Measurements from ENCODE around the gene MAGI2.

- TF ChIP-seq CTCF (conservative IDR thresholded peaks at IDR 0.05; ENCODE audit: low read length) (no peak), EZH2phosphoT487 (IDR thresholded peaks at IDR 0.05; ENCODE audit: borderline replicate concordance, low read depth, low read length) (no peak)
Measured at GRCh38 chr7:78118470-78118869, 1335.0 kb downstream of the MAGI2 start.
